SK-N-SH (cell line): Measurements from ENCODE around the gene RBM34. TPM values are rescaled to one million over a fixed set of nuclear protein-coding genes. Genes with fewer than 3 reads are reported as not detected.

Experiments
- CTCF ChIA-PET: fragments of 300-600, 350-600 bp; formaldehyde crosslinking; extraction: SDS; loops from one replicate; lab custom pipeline; 2021; lab: Yijun Ruan, JAX
- POLR2A ChIA-PET: fragments of 350-600 bp; sonication (Branson Sonifier 250); formaldehyde crosslinking; extraction: SDS; loops from one replicate; lab custom pipeline; 2020; ENCODE audit warnings: antibody characterized with exemption, inconsistent platforms; lab: Yijun Ruan, JAX
- DNase-seq: peaks from one replicate; pipeline ENCODE4 v3.0.0; 2012
- H2AFZ ChIP-seq: fragments of 200-600 bp; sonication (generic); 2 replicates; pipeline ENCODE4 v1.8.1; 2016; ENCODE audit warnings: antibody characterized with exemption, mild to moderate bottlenecking, low read depth
- H3F3A ChIP-seq: fragments of 200-600 bp; sonication (generic); replicated peaks from 2 replicates; pipeline ENCODE3; 2016; ENCODE audit warnings: antibody characterized with exemption, mild to moderate bottlenecking; ENCODE audit not compliant: insufficient read depth
- H3K27ac ChIP-seq, 2 experiments: fragments of 200-500 bp in 1 of 2; fragments of 200-600 bp in 1 of 2; sonication (Bioruptor generic) in 1 of 2; sonication (generic), shearing (Covaris generic) in 1 of 2; 2 replicates each; pipeline versions ENCODE4 v1.5.1 to v1.6.1; 2014 to 2016; ENCODE audit warnings: low read depth in 2 of 2, inconsistent platforms in 1 of 2, low read length in 1 of 2, mild to moderate bottlenecking in 1 of 2, mixed read lengths in 1 of 2
- H3K27me3 ChIP-seq: fragments of 200-600 bp; sonication (generic), shearing (Covaris generic); 2 replicates; pipeline ENCODE4 v1.6.1; 2016; ENCODE audit warnings: mixed run types; ENCODE audit not compliant: insufficient read depth
- H3K36me3 ChIP-seq, 2 experiments: fragments of 200-500 bp in 1 of 2; fragments of 200-600 bp in 1 of 2; sonication (Bioruptor generic) in 1 of 2; sonication (generic) in 1 of 2; replicated peaks in 1 of 2; 2 replicates each; pipeline versions ENCODE3 to v1.5.1; 2014 to 2016; ENCODE audit warnings: low read length in 1 of 2, mild to moderate bottlenecking in 1 of 2; ENCODE audit not compliant: insufficient read depth in 2 of 2, control insufficient read depth in 1 of 2
- H3K4me1 ChIP-seq, 2 experiments: fragments of 200-500 bp in 1 of 2; fragments of 200-600 bp in 1 of 2; sonication (Bioruptor generic) in 1 of 2; sonication (generic), shearing (Covaris generic) in 1 of 2; 2 replicates each; pipeline versions ENCODE4 v1.5.1 to v1.6.1; 2014 to 2016; ENCODE audit warnings: low read depth in 1 of 2, low read length in 1 of 2, mixed run types in 1 of 2; ENCODE audit not compliant: insufficient read depth in 2 of 2, control insufficient read depth in 1 of 2
- H3K4me2 ChIP-seq: fragments of 200-600 bp; sonication (generic), shearing (Covaris generic); 2 replicates; pipeline ENCODE4 v1.6.1; 2017; ENCODE audit warnings: mixed run types
- H3K4me3 ChIP-seq, 2 experiments: fragments of 200-500 bp in 1 of 2; fragments of 200-600 bp in 1 of 2; sonication (Bioruptor generic) in 1 of 2; sonication (generic), shearing (Covaris generic) in 1 of 2; 2 replicates each; pipeline versions ENCODE4 v1.5.1 to v1.8.1; 2014 to 2016; ENCODE audit warnings: low read depth in 2 of 2, inconsistent platforms in 1 of 2, low read length in 1 of 2, mild to moderate bottlenecking in 1 of 2, mixed read lengths in 1 of 2, moderate library complexity in 1 of 2
- H3K79me2 ChIP-seq: fragments of 200-600 bp; sonication (generic); 2 replicates; pipeline ENCODE4 v1.8.1; 2017; ENCODE audit warnings: mild to moderate bottlenecking; ENCODE audit not compliant: insufficient read depth
- H3K9ac ChIP-seq: fragments of 200-600 bp; sonication (generic); 2 replicates; pipeline ENCODE4 v1.6.1; 2017; ENCODE audit warnings: mixed run types
- H3K9me2 ChIP-seq: fragments of 200-600 bp; sonication (generic); 2 replicates; pipeline ENCODE4 v1.6.1; 2017; ENCODE audit warnings: mixed run types
- H3K9me3 ChIP-seq: fragments of 200-600 bp; sonication (generic); 2 replicates; pipeline ENCODE4 v1.6.1; 2017; ENCODE audit warnings: mixed run types, mild to moderate bottlenecking, moderate library complexity
- H4K20me1 ChIP-seq: fragments of 200-600 bp; sonication (generic); 2 replicates; pipeline ENCODE4 v1.6.1; 2017; ENCODE audit warnings: mild to moderate bottlenecking, mixed run types; ENCODE audit not compliant: insufficient read depth
- EP300 ChIP-seq, 2 experiments: IDR thresholded peaks; 2 replicates each; pipeline versions ENCODE4 v1.4.0 to v1.6.1; 2012; ENCODE audit warnings: borderline replicate concordance in 1 of 2, low read depth in 1 of 2, low read length in 1 of 2
- EZH2phosphoT487 ChIP-seq: fragments of 200-600 bp; sonication (generic); IDR thresholded peaks from 2 replicates; pipeline ENCODE4 v1.6.1; 2017; ENCODE audit warnings: low read depth, mixed run types, mild to moderate bottlenecking, antibody characterized with exemption, moderate library complexity, borderline replicate concordance
- FOXJ3 ChIP-seq: sonication (generic); formaldehyde crosslinking; IDR thresholded peaks from 2 replicates; pipeline ENCODE4 v1.5.1; 2020; ENCODE audit warnings: mild to moderate bottlenecking, missing genetic modification reagents
- GABPA ChIP-seq: IDR thresholded peaks from 2 replicates; pipeline ENCODE4 v1.4.0; 2012; ENCODE audit warnings: low read depth, mild to moderate bottlenecking
- GATA2 ChIP-seq: sonication (generic); formaldehyde crosslinking; IDR thresholded peaks from 2 replicates; pipeline ENCODE4 v1.5.0; 2020; ENCODE audit warnings: mild to moderate bottlenecking, missing genetic modification reagents
- JUND ChIP-seq: IDR thresholded peaks from 2 replicates; pipeline ENCODE4 v1.4.0; 2012
- MEF2A ChIP-seq: IDR thresholded peaks from 2 replicates; pipeline ENCODE4 v1.4.0; 2012; ENCODE audit warnings: low read depth, borderline replicate concordance
- MXI1 ChIP-seq: IDR thresholded peaks from 2 replicates; pipeline ENCODE4 v1.6.1; 2012; ENCODE audit warnings: mild to moderate bottlenecking, low read depth, low read length, improper control_type of control experiment
- PBX3 ChIP-seq: IDR thresholded peaks from 2 replicates; pipeline ENCODE4; 2012
- RAD21 ChIP-seq: IDR thresholded peaks from 2 replicates; pipeline ENCODE4 v1.6.1; 2012; ENCODE audit warnings: mild to moderate bottlenecking, low read length
- RCOR1 ChIP-seq: fragments of 150-350 bp; IDR thresholded peaks from 2 replicates; pipeline ENCODE4 v1.6.1; 2017; ENCODE audit warnings: antibody characterized with exemption, low read length
- RFX5 ChIP-seq: IDR thresholded peaks from 2 replicates; pipeline ENCODE4 v1.6.1; 2012; ENCODE audit warnings: mild to moderate bottlenecking, improper control_type of control experiment, low read length
- SMC3 ChIP-seq: IDR thresholded peaks from 2 replicates; pipeline ENCODE4 v1.6.1; 2012; ENCODE audit warnings: low read depth, low read length, improper control_type of control experiment
- TAF1 ChIP-seq: IDR thresholded peaks from 2 replicates; pipeline ENCODE4 v1.6.1; 2012; ENCODE audit warnings: low read depth, mild to moderate bottlenecking, low read length, moderate library complexity, borderline replicate concordance
- TEAD4 ChIP-seq: IDR thresholded peaks from 2 replicates; pipeline ENCODE4 v1.4.0; 2012; ENCODE audit warnings: mild to moderate bottlenecking, borderline replicate concordance; ENCODE audit not compliant: insufficient read depth
- USF1 ChIP-seq: IDR thresholded peaks from 2 replicates; pipeline ENCODE4 v1.4.0; 2012; ENCODE audit warnings: low read depth, borderline replicate concordance
- USF2 ChIP-seq: fragments of 150-350 bp; IDR thresholded peaks from 2 replicates; pipeline ENCODE4 v1.6.1; 2017; ENCODE audit warnings: antibody characterized with exemption, low read length, low read depth, borderline replicate concordance
- YY1 ChIP-seq: IDR thresholded peaks from 2 replicates; pipeline ENCODE4 v1.4.0; 2012; ENCODE audit warnings: low read depth, mild to moderate bottlenecking
- ZBTB33 ChIP-seq: IDR thresholded peaks from 2 replicates; pipeline ENCODE4 v1.4.0; 2012; ENCODE audit warnings: low read depth, borderline replicate concordance
- WGBS: methylation state at CpG from one replicate; pipeline ENCODE4 v1.1.6; 2017; ENCODE audit warnings: low lambda C conversion rate; 5-methylcytosine and 5-hydroxymethylcytosine counted together
- polyA plus RNA-seq, 3 experiments: library from polyadenylated mRNA; depleted of rRNA; stranded (reverse); fragments of >200 nt; gene quantifications; 2 replicates each; pipeline ENCODE4 v1.2.3, GENCODE V29; 2012

The RBM34 gene
- polyA plus RNA-seq, 1 of the 3 experiments (the other 2 are of a cell fraction), result 39.9 TPM

GRCh38 chr1:235156740-235157139, 4.3 kb downstream of the RBM34 start:
- WGBS, result 78% methylated on average over 4 of the region's 4 CpGs
- TF ChIP-seq FOXJ3 (CRISPR knock-in tag) (no peak), TAF1 (no peak), MXI1 (no peak), RCOR1 (no peak), MEF2A (no peak), EZH2phosphoT487 (no peak), ZBTB33 (no peak), USF1 (no peak), RAD21 (no peak), PBX3 (no peak), RFX5 (no peak), SMC3 (no peak), JUND (no peak), TEAD4 (no peak), GATA2 (CRISPR knock-in tag) (no peak), YY1 (no peak), GABPA (no peak), USF2 (no peak), EP300 (IDR thresholded peaks at IDR 0.05; ENCODE audit: borderline replicate concordance in 1 of 2, low read depth in 1 of 2, low read length in 1 of 2) (no peak)
- Histone ChIP-seq H3K9ac (no peak overlapping the region), H3K4me3 (no peak overlapping the region), H3F3A (peaks cover 7% of the 10 kb centered on the region), H3K4me1 (peaks cover 0 to 8% of the 10 kb centered on the region in 2 experiments; a peak in 1 of 4 replicates), H4K20me1 (no peaks in the 10 kb centered on the region), H3K27ac (no peak overlapping the region), H3K79me2 (peaks cover 62% of the 10 kb centered on the region), H3K36me3 (peaks cover 43 to 76% of the 10 kb centered on the region in 2 experiments), H3K9me2 (no peaks in the 10 kb centered on the region), H3K4me2 (no peak overlapping the region), H2AFZ (no peak overlapping the region), H3K9me3 (no peaks in the 10 kb centered on the region), H3K27me3 (no peaks in the 10 kb centered on the region)
- no peak for DNase-seq
- ChIA-PET POLR2A (no interaction called here), CTCF (interaction anchor here (0.9 to 3.0 kb wide), 11 partner anchors 9 to 259 kb away, joined by 3 to 13 read pairs (median 3); no protein-coding TSS in a partner anchor)
